Activated CD8-positive, alpha-beta T cell treated with anti-CD3 and anti-CD28 coated beads for 36 hours (primary cell): ENCODE data around the gene TACC3. TPM values are rescaled to one million over a fixed set of nuclear protein-coding genes. Genes with fewer than 3 reads are reported as not detected.

Experiments
- ATAC-seq: fragments of 200-7000 bp; cut with Tn5 transposase; one replicate; pipeline ENCODE4 v1.10.0; 2021; ENCODE audit warnings: mild to moderate bottlenecking, moderate library complexity
- CTCF ChIA-PET: fragments of 350-600 bp; sonication (Branson Sonifier 250); formaldehyde crosslinking; loops from one replicate; lab custom pipeline; 2021; ENCODE audit warnings: antibody characterized with exemption; lab: Charles Lee
- POLR2A ChIA-PET: fragments of 350-600 bp; sonication (Branson Sonifier 250); formaldehyde crosslinking; loops from one replicate; lab custom pipeline; 2021; ENCODE audit warnings: antibody characterized with exemption; lab: Charles Lee
- DNase-seq: peaks from one replicate; pipeline ENCODE4 v3.0.0-alpha.2; 2020
- H3K27ac Mint-ChIP-seq: one replicate; pipeline ENCODE4 v1.8.0; 2021; ENCODE audit warnings: mild to moderate bottlenecking, mixed read lengths
- H3K27me3 Mint-ChIP-seq: one replicate; pipeline ENCODE4 v1.8.0; 2021; ENCODE audit warnings: mixed read lengths
- H3K36me3 Mint-ChIP-seq: one replicate; pipeline ENCODE4 v1.8.0; 2021; ENCODE audit warnings: low read depth, mixed read lengths
- H3K4me1 Mint-ChIP-seq: one replicate; pipeline ENCODE4 v1.8.0; 2021; ENCODE audit warnings: low read depth, mixed read lengths
- H3K4me3 Mint-ChIP-seq: one replicate; pipeline ENCODE4 v1.8.0; 2021; ENCODE audit warnings: mild to moderate bottlenecking, moderate library complexity, mixed read lengths
- H3K9me3 Mint-ChIP-seq: one replicate; pipeline ENCODE4 v1.8.0; 2021; ENCODE audit warnings: mixed read lengths
- intact Hi-C: fragments of 100-400 bp; cut with micrococcal nuclease; formaldehyde crosslinking; loops from one replicate; pipeline ENCODE4 v1.10.0; 2022
- total RNA-seq, 2 experiments: library from RNA; stranded (reverse); gene quantifications; one replicate each; pipeline ENCODE4 v1.2.3, GENCODE V29; 2021
- TF ChIP-seq, protein P1 (sequence below): fragments of 200-600 bp; IDR thresholded peaks from one replicate; pipeline ENCODE4 v1.8.0; 2022; ENCODE audit warnings: antibody characterized with exemption, mild to moderate bottlenecking

Gene TACC3
- total RNA-seq, 2 experiments from 2014 or later: 190 to 200 TPM

DNA sequence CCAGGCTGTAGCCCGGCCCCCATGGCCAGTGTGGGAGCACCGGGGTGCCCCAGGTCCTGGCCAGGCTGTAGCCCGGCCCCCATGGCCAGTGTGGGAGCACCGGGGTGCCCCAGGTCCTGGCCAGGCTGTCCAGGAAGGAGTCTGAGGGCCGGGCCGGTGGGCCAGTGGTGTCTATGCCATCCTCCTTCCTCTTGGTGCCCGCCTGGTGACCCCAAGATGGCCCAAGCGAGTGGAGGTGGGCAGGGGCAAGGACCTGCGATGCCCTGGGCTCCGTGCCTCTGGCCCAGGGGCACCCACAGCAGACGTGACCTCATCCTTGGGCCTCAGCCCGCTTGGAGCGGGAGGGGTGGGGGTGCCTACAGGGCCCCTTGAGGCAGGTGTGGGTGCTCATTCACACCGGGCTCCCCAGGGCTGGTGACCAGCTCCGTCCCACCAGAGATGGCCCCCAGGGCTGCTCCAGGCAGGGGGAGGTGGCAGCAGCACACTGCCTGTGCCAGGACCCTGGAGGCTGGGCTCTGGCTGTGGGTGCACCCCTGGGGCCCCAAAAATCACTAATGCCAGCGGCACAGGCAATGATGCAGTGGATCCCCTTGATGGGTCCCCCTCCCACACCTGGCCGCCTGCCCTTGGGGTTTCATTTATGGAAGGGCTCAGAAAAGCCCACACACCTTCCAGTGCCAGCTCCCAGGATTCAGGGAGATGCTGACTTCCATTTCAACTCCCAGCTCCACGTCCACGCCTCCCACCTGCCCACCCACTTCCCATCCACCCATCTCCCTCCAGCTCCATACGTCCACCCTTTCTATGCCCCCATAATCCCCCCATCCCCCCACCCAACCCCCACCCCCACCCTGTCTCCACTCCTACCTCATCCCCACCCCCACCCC is 35.8 kb downstream of the TACC3 start:
- Mint-ChIP-seq H3K9me3 (no peaks in the 10 kb centered on the region), H3K27ac (no peak overlapping the region), H3K27me3 (no peaks in the 10 kb centered on the region), H3K4me1 (peaks cover 4% of the 10 kb centered on the region), H3K36me3 (no peaks in the 10 kb centered on the region), H3K4me3 (no peak overlapping the region)
- no peak for DNase-seq
- CTCF ChIA-PET: interaction anchor here (1.1 to 1.5 kb wide), 2 partner anchors 9 to 31 kb away, joined by 3 read pairs; no protein-coding TSS in a partner anchor
- intact Hi-C loops: no loop called here
- POLR2A ChIA-PET: no interaction called here
- TF ChIP-seq, protein P1, sequence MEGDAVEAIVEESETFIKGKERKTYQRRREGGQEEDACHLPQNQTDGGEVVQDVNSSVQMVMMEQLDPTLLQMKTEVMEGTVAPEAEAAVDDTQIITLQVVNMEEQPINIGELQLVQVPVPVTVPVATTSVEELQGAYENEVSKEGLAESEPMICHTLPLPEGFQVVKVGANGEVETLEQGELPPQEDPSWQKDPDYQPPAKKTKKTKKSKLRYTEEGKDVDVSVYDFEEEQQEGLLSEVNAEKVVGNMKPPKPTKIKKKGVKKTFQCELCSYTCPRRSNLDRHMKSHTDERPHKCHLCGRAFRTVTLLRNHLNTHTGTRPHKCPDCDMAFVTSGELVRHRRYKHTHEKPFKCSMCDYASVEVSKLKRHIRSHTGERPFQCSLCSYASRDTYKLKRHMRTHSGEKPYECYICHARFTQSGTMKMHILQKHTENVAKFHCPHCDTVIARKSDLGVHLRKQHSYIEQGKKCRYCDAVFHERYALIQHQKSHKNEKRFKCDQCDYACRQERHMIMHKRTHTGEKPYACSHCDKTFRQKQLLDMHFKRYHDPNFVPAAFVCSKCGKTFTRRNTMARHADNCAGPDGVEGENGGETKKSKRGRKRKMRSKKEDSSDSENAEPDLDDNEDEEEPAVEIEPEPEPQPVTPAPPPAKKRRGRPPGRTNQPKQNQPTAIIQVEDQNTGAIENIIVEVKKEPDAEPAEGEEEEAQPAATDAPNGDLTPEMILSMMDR: no peak
- ATAC-seq: no peak

DNA sequence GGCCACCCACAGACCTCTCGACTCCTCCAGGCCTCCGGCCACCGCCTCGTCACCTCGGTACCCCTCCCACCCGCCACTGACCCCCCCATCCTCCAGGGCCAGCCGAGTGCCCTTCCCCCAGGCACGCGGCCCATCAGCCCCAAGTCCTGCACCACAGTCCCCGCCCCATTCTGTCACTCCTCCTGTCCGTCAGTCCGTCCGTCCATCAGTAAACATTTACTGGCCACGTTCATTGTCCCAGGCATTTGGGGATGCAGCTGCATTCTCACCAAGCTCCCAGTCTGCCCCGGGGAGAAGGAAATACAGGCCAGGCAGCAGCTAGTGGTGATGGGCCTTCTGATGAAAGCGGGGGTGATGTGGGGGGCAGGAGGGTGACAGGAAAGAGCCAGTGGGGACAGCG is 36.5 kb downstream of the TACC3 start:
- DNase-seq (no peak), ATAC-seq (no peak)
- Mint-ChIP-seq H3K4me3 (no peak overlapping the region), H3K9me3 (no peaks in the 10 kb centered on the region), H3K4me1 (peaks cover 3% of the 10 kb centered on the region), H3K27me3 (peaks cover 2% of the 10 kb centered on the region), H3K36me3 (no peaks in the 10 kb centered on the region), H3K27ac (no peak overlapping the region)
- intact Hi-C loops: no loop called here
- ChIA-PET CTCF (interaction anchor here (1.5 kb wide), 1 partner anchor 10 kb away, joined by 3 read pairs; no protein-coding TSS in a partner anchor), POLR2A (no interaction called here)
- TF ChIP-seq, protein P1: no peak

DNA sequence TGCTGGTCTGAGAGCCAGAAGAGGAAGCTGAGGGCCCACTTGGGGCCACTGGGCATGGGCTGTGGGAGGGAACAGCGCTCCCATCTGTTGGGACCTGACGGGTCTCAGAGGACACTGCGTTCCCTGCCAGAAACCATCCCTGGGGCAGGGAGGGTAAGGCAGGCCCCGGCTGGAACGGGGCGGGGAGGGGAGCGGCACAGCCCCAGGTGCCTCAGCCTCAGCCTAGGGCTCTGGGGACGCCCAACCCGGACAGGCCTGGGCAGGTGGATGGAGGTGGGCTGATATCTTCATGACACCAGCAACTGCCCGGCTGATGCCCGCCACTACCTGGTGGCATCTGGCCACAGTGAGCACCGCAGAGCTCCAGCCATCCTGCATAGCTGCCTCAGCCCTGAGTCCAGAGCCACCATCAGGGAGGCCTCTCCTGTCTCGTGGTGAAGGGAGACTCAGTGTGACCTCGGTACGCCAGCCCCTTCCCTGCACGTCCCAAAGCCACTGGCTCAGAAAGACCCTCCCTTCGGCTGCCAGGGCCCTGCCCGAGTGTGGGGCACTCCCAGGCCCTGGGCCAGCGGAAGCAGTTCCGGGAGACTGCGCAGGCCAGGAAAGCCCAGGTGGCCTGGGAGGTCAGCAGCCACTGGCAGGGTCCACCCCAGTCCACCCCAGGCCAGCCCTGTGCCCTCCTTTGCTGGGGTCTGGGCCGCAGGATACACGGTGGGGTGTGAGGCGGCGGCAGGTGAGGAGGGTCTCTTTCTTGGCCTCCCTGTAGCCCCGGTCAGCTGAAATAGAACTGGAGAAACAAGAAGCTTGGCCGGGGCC is 37.2 kb downstream of the TACC3 start:
- ATAC-seq: no peak
- Mint-ChIP-seq H3K4me3 (no peak overlapping the region), H3K36me3 (no peaks in the 10 kb centered on the region), H3K27ac (no peak overlapping the region), H3K4me1 (no peaks in the 10 kb centered on the region), H3K9me3 (no peaks in the 10 kb centered on the region), H3K27me3 (peaks cover 3% of the 10 kb centered on the region)
- ChIA-PET POLR2A (interaction anchor here (1.0 kb wide), 1 partner anchor 37 kb away, joined by 3 read pairs; no protein-coding TSS in a partner anchor), CTCF (interaction anchor here (1.1 kb wide), 1 partner anchor 36 kb away, joined by 5 read pairs; no protein-coding TSS in a partner anchor)
- TF ChIP-seq, protein P1: no peak
- DNase-seq: no peak
- intact Hi-C loops: no loop called here

DNA sequence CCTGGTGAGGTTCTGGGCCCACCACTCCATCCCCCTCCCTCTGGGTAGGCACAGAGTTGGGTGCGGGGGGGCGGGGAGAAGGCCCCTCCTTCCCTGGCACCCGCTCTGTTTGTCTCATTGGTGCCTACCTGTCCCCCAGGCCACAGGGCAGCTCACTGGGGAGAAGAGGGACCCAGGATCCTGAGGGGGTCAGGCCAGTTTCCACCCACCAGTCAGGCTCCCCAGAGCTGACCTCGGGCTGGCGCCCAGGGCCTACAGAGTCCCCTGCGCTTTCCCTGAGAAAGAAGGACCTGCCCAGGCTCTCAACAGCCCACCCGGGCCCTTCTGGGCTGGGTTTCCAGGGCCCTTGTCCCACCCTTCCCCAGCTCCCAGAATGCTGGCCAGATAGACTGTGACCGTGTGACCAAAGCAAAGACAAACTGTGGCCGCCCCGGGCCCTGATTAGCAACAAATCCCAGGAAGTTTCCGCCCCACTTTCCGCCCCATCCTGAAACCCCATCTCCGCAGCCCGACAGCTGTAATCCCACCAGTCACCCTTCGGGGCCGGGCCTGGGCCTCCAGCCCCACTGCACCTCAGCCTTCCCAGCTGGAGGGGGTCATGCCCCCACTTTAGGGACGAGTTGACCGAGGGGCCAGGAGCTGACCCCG is 38.0 kb downstream of the TACC3 start:
- no peaks in the 10 kb centered on the region for H3K4me1 Mint-ChIP-seq
- ChIA-PET POLR2A (interaction anchor here (1.0 kb wide), 1 partner anchor 36 kb away, joined by 3 read pairs; no protein-coding TSS in a partner anchor), CTCF (interaction anchor here (1.1 to 1.6 kb wide), 3 partner anchors 14 to 51 kb away, joined by 4 to 8 read pairs (median 5); no protein-coding TSS in a partner anchor)
- no peaks in the 10 kb centered on the region for H3K9me3 Mint-ChIP-seq
- H3K27ac Mint-ChIP-seq: no peak overlapping the region
- no peak for DNase-seq
- H3K27me3 Mint-ChIP-seq: peaks cover 6% of the 10 kb centered on the region
- intact Hi-C loops: no loop called here
- no peak for ATAC-seq
- TF ChIP-seq, protein P1: no peak
- H3K36me3 Mint-ChIP-seq: no peaks in the 10 kb centered on the region
- H3K4me3 Mint-ChIP-seq: no peak overlapping the region
